Upper lobe of left lung (tissue), 6 donors: ENCODE data around the gene KERA. TPM values are rescaled to one million over a fixed set of nuclear protein-coding genes. Genes with fewer than 3 reads are reported as not detected.

Experiments
- ATAC-seq, 2 donors: fragments of 200-7000 bp; cut with Tn5 transposase; one replicate each; pipeline ENCODE4 v1.9.1; 2022; ENCODE audit warnings: mild to moderate bottlenecking in 2 of 2, moderate library complexity in 2 of 2; ENCODE audit not compliant: low FRiP score in 2 of 2
- DNase-seq, 2 donors: peaks; one replicate each; pipeline ENCODE4 v3.0.0-alpha.2; 2019 to 2020
- H3K27ac ChIP-seq, 4 donors: fragments of 200-600 bp; sonication (generic); one replicate each; pipeline ENCODE4 v1.5.1; 2016 to 2019
- H3K27me3 ChIP-seq, 4 donors: fragments of 200-600 bp; sonication (generic); one replicate each; pipeline ENCODE4 v1.5.1; 2017 to 2019
- H3K36me3 ChIP-seq, 4 donors: fragments of 200-600 bp; sonication (generic); one replicate each; pipeline ENCODE4 v1.5.1; 2016 to 2019
- H3K4me1 ChIP-seq, 4 donors: fragments of 200-600 bp; sonication (generic); one replicate each; pipeline ENCODE4 v1.5.1; 2018 to 2019
- H3K4me3 ChIP-seq, 4 donors: fragments of 200-600 bp; sonication (generic); one replicate each; pipeline ENCODE4 v1.5.1; 2017 to 2019; ENCODE audit warnings: mild to moderate bottlenecking in 2 of 4, moderate library complexity in 1 of 4
- H3K9me3 ChIP-seq, 4 donors: fragments of 200-600 bp; sonication (generic); one replicate each; pipeline ENCODE4 v1.5.1; 2018 to 2019
- EP300 ChIP-seq, 4 donors: sonication (generic); formaldehyde crosslinking; IDR thresholded peaks; one replicate each; pipeline ENCODE4 v1.5.1; 2017; ENCODE audit warnings: antibody characterized with exemption in 4 of 4, control low read depth in 2 of 4
- POLR2A ChIP-seq, 4 donors: fragments of 450-650 bp; IDR thresholded peaks; one replicate each; pipeline ENCODE4 v1.5.1; 2016 to 2017; ENCODE audit warnings: antibody characterized with exemption in 4 of 4, mild to moderate bottlenecking in 2 of 4
- POLR2AphosphoS5 ChIP-seq, 2 donors: sonication (generic); formaldehyde crosslinking; IDR thresholded peaks; one replicate each; pipeline ENCODE4 v1.5.1; 2017; ENCODE audit warnings: antibody characterized with exemption in 2 of 2
- WGBS, 2 donors: methylation state at CpG; one replicate each; pipeline ENCODE4 v1.1.5; 2017 to 2018; 5-methylcytosine and 5-hydroxymethylcytosine counted together
- total RNA-seq, 6 donors: library from RNA; depleted of rRNA in 4 of 6; stranded (reverse); fragments of >200 nt in 4 of 6; gene quantifications; one replicate each; pipeline versions ENCODE4 v1.1.0 to v1.2.1, GENCODE V29; 2016 to 2021
- TF ChIP-seq, protein P1 (sequence below), 6 experiments: fragments of 450-650 bp in 4 of 6; fragments of 200-600 bp in 2 of 6; sonication (generic) in 2 of 6; IDR thresholded peaks; one replicate each; pipeline ENCODE4 v1.5.1; 2016 to 2019; ENCODE audit warnings: antibody characterized with exemption in 6 of 6
- donor health status: DM: no; HTN: no; CAD: no; lungs with moderate emphysema.
- donor health status: DM: no; HTN: yes; CAD: no; lungs with severe emphysema.

Gene KERA
- total RNA-seq = not detected

GRCh38 chr12:91057368-91058165 lies at the start of gene KERA:
KERA (minus strand) TSS chr12:91058024; CDS start chr12:91056281, 1,743 bp downstream.
- TF ChIP-seq POLR2AphosphoS5 (IDR thresholded peaks at IDR 0.05) (no peak), POLR2A (IDR thresholded peaks at IDR 0.05) (no peak), EP300 (IDR thresholded peaks at IDR 0.05) (no peak)
- TF ChIP-seq, protein P1, sequence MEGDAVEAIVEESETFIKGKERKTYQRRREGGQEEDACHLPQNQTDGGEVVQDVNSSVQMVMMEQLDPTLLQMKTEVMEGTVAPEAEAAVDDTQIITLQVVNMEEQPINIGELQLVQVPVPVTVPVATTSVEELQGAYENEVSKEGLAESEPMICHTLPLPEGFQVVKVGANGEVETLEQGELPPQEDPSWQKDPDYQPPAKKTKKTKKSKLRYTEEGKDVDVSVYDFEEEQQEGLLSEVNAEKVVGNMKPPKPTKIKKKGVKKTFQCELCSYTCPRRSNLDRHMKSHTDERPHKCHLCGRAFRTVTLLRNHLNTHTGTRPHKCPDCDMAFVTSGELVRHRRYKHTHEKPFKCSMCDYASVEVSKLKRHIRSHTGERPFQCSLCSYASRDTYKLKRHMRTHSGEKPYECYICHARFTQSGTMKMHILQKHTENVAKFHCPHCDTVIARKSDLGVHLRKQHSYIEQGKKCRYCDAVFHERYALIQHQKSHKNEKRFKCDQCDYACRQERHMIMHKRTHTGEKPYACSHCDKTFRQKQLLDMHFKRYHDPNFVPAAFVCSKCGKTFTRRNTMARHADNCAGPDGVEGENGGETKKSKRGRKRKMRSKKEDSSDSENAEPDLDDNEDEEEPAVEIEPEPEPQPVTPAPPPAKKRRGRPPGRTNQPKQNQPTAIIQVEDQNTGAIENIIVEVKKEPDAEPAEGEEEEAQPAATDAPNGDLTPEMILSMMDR (IDR thresholded peaks at IDR 0.05) = no peak
- H3K27ac ChIP-seq = no peak within 1 kb of the TSS
- WGBS, 2 donors = 43 to 49% methylated on average over 9 of the region's 9 CpGs
- H3K9me3 ChIP-seq = no peaks in the 10 kb centered on the region
- no peak for DNase-seq
- H3K4me1 ChIP-seq = no peaks in the 10 kb centered on the region
- no peak for ATAC-seq
- no peaks in the 10 kb centered on the region for H3K27me3 ChIP-seq
- no peaks in the 10 kb centered on the region for H3K36me3 ChIP-seq
- H3K4me3 ChIP-seq = no peak within 1 kb of the TSS

DNA sequence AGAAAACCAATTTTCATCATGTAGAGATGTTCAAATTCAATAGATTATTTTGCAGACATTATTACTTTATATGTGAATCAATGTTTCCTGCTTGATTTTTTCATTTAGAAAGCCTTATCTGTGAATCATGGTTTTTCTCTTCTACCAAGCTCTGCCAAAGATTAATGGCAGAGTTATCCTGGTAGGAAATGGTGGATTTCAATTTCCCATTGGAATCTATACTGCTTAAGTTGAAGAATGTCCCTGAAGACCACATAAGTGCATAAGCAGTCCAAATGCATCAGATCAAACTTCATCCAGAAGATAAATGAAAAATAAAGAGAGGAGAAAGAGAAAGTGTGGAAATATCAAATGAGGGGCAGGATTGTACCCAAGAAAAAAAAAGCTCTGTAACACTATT lies 48.5 kb upstream of the KERA start:
- TF ChIP-seq POLR2A (IDR thresholded peaks at IDR 0.05) (no peak), EP300 (IDR thresholded peaks at IDR 0.05) (no peak), POLR2AphosphoS5 (IDR thresholded peaks at IDR 0.05) (no peak)
- TF ChIP-seq, protein P1 (IDR thresholded peaks at IDR 0.05) = no peak
- ATAC-seq = no peak
- Histone ChIP-seq H3K4me1 (no peaks in the 10 kb centered on the region), H3K9me3 (no peaks in the 10 kb centered on the region), H3K4me3 (peak overlapping the region in 1 of 4 donors; percentile 7), H3K27ac (peak overlapping the region in 1 of 4 donors; percentile 45), H3K27me3 (no peaks in the 10 kb centered on the region), H3K36me3 (no peaks in the 10 kb centered on the region)
- DNase-seq = no peak

GRCh38 chr12:91105807-91106206 lies 48.0 kb upstream of the KERA start:
- peak overlapping the region in 1 of 4 donors; percentile 7 for H3K4me3 ChIP-seq

DNA sequence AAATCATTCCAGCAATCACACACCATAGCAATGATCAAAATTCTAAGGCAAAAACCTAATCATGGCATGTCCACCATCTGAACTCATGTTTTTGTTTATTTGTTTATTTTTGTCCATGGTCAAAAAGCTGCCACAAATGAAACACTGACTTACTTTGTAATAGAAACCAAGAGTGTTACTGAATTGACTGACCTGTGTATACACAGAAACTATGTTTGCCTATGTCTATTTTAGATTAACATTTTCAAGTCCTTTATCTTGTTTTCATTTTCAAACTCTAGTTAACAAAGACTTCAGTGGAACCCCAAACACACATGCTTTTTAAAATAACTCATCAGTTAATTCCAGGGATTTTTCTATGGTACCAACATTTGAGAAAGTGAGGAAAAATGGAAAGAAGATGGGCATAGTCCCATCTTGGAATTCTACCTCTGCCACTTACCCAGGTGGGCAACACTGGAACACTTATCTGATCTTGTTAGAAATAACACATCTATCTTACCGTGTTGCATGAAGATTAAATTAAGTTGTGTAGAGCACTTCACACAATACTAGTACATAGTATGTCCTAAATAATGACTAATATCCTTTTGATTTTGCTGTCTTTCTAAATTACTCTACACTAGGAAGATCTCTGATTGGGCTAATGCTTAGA lies 47.1 kb upstream of the KERA start:
- no peaks in the 10 kb centered on the region for H3K27me3 ChIP-seq
- H3K9me3 ChIP-seq = no peaks in the 10 kb centered on the region
- no peaks in the 10 kb centered on the region for H3K4me1 ChIP-seq
- 63 to 82% methylated on average over 1 of the region's 1 CpG for WGBS, 2 donors
- ATAC-seq = no peak
- H3K27ac ChIP-seq = peak overlapping the region in 3 of 4 donors; percentile 6 to 16 (median 12)
- no peaks in the 10 kb centered on the region for H3K36me3 ChIP-seq
- H3K4me3 ChIP-seq = no peak overlapping the region
- DNase-seq = no peak
- TF ChIP-seq POLR2AphosphoS5 (IDR thresholded peaks at IDR 0.05) (no peak), EP300 (IDR thresholded peaks at IDR 0.05) (no peak), POLR2A (IDR thresholded peaks at IDR 0.05) (no peak)
- TF ChIP-seq, protein P1 (IDR thresholded peaks at IDR 0.05) = no peak

More at GRCh38 chr12:91105807-91106206, 48.0 kb upstream of the KERA start:
- no peak for ATAC-seq
- Histone ChIP-seq H3K9me3 (no peaks in the 10 kb centered on the region), H3K27me3 (no peaks in the 10 kb centered on the region), H3K36me3 (no peaks in the 10 kb centered on the region), H3K27ac (peak overlapping the region; percentile 6 to 41 (median 14)), H3K4me1 (no peaks in the 10 kb centered on the region)
- TF ChIP-seq, protein P1 (IDR thresholded peaks at IDR 0.05) = no peak
- TF ChIP-seq EP300 (IDR thresholded peaks at IDR 0.05) (no peak), POLR2AphosphoS5 (IDR thresholded peaks at IDR 0.05) (no peak), POLR2A (IDR thresholded peaks at IDR 0.05) (no peak)
- DNase-seq = no peak
- 76 to 84% methylated on average over 5 of the region's 5 CpGs for WGBS, 2 donors
